ENCODE results near the gene ZSWIM4.

ZSWIM4 gene

DNA sequence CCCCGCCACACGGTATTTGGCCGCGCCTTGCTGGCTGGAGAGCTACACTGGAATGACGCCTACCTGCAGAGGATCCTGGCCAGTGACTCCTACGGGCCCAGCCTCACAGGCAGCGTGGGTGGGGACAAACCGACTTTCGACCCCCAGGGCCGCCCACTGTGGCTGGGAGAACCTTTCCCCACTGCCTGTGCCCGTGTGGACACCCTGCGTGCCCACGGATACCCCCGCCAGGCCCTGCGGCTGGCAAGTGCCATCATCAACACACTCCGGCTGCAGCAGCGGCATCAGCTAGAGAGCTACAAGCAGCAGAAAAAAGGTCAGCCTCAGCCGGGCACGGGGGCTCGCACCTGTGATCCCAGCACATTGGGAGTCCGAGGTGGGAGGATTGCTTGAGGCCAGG is 19.3 kb downstream of the ZSWIM4 start:
- no peak for DNase-seq

DNA sequence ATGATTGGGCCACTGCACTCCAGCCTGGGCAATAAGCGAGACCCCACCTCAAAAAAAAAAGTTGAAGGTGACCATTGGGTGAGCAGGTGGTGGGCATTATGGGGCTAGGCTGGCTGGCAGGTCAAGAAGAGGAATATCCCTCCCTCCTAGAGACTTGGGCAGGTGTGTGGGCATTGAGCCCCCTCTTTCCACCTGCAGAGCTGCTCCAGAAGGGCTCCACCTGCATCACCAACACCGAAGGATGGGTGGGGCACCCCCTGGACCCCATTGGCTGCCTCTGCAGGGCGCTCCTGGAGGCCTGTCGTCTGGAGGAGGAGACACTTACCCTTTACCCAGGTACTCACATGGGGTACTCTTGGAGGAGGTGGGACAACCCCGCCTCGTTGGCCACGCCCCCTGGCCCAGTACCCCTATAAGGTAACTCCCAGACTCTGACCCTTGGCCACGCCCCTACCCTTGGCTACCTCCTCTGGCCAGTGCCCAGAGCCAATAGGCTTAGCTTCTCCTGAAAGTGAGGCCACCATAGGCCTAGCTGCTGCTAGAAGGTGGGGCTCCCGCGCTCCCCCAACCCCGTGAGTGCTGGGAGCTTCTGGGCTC is 21.9 kb downstream of the ZSWIM4 start:
- no peak for DNase-seq

DNA sequence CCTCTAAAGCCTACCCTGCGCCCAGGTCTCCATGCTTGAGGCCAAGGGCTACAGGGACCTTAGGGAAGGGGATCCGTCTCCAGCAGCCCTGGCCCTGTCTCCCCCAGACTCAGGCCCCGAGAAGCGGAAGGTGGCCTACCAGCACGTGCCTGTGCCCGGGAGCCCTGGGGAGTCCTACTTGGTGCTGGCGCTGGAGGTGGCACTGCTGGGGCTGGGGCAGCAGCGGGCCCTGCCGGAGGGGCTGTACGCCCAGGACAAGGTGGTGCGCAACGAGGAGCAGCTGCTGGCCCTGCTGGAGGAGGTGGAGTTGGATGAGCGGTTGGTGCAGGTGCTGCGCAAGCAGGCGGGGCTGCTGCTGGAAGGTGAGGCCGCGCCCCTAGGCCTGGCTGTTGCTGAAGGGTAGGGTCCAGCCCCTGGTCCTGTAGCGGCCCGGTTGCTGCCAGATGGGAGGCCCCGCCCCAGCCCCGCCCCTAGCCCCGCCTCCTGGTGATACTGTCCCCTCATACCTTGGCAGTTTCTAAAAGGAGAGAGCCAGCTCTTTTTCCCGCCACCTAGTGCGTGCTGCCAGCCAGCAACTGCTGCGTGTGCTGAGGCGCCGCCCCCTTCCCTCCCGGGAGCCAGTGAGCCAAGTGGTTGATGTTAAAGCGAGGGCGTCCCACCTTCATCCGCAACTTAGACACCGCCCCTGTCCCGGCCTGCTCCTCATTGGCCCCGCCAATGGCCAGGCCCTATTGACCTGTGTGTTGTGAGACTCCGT is 22.6 kb downstream of the ZSWIM4 start:
- DNase-seq, result no peak

- DNase-seq, result no peak
Measured at GRCh38 chr19:13819238-13819637, 24.0 kb downstream of the ZSWIM4 start.

DNA sequence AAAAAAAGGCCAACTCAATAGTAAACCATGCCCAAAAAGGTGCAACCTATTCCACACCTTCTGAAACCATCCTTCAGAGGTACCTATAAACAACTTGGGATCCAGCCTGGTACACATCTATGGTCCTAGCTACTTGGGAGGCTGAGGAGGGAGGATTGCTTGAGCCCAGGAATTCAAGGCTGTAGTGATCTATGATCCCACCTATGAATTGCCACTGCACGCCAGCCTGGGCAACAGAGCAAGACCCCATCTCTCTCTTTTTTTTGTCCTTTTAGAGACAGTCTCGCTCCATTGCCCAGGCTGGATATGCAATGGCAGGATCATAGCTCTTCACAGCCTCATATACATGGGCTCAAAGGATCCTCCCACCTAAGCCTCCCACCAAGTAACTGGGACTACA is 26.0 kb downstream of the ZSWIM4 start:
- DNase-seq, result no peak

DNA sequence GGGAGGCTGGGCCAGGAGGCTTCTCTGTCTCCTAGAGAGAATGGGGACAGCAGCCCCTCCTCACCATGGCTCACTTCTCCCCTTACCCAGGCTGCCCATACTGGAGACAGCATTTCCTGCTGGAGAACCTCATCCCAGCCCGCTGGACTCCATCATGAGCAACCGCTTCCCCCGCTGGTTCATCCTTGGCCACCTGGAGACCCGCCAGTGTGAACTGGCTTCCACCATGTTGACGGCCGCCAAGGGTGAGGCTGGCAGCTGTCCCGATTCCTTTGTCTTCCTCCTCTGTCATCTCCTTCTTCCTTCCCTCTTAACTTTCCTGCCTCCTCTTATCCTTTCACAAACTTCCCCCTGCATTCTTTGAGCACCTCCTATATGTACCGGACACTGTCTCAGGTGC is 28.0 kb downstream of the ZSWIM4 start:
- DNase-seq, result no peak

DNA sequence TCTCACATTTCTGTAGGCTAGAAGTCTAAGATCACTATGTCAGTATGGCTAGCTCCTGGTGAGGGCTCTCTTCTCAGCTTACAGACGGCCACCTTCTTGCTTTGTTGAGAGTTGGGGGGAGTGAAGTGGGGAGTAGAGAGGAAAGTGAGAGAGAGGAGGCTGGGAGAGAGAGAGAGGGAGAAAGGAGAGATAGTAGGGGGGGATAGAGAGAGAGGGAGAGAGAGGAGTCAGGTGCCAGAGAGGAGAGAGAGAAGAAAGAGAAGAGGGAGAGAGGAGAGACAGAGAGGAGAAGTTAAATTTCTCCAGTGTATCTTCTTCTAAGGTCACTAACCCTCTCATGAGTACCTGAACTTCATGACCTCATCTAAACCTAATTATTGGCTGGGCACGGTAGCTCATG is 28.7 kb downstream of the ZSWIM4 start:
- no peak for DNase-seq

- no peak for DNase-seq
Measured at GRCh38 chr19:13824703-13825102, 29.5 kb downstream of the ZSWIM4 start.

DNA sequence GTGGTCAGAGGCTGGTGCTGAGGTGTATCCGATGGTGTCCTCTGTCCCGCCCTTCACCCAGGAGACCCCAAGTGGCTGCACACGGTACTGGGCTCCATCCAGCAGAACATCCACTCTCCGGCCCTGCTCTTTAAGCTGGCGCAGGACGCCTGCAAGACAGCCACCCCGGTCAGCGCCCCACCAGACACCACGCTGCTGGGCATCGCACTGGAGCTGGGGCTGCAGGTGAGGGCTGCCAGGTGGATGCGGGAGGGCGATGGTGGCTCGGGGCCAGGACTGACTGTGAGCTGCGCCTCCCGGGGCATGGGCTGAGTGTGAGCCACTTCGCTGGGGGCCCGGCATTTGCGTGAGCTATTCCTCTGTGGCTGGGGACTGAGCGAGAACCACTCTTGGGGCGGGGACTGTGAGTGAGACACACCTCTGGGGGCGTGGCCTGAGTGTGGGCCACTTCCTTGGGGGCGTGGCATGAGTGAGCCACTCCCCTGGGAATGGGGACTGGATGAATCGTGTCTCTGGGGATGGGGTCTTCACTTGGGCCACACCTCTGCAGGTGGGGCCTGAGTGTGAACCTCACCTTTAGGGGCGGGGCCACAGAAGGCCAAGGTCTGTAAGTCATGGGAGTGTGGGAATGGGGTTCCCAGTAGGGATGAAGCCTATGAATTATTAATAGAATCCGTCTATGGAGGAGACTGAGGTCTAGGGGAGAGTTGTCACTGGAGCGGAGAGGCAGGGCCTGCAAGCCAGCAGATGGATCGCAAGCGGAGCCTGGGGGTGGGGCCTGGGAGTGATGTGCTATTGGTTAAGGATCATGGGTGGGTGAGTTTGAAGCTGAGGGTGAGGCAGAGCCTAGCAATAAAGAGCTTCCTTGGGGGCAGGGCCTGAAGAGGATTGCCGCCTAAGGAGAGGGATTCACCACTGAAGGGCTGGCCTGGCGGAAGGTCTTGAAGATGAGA is 30.5 kb downstream of the ZSWIM4 start:
- no peak for DNase-seq

GRCh38 chr19:13826652-13827235 is 31.5 kb downstream of the ZSWIM4 start:
- DNase-seq, result no peak

DNA sequence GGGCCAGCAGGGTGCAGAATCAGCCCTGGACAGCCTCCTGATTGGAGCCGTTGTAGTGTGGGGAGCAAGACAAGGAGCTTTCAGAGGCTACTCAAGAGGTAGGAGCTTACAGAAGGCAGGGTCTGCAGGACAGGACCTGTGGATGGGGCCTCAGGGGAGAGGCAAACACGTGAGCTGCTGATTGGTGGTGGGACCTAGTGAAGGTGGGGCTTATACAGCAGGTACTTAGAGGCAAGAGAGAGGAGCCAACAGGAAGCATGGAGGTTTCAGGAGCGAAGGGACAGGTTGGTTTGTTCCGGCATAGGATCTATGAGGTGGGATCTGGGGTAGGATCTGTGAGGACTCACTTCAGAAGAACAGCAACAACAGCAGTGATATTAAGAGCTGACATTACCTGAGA is 32.4 kb downstream of the ZSWIM4 start:
- no peak for DNase-seq

GRCh38 chr19:13830114-13830740 is 35.0 kb downstream of the ZSWIM4 start:
- DNase-seq, result no peak

GRCh38 chr19:13830741-13831536 is 35.7 kb downstream of the ZSWIM4 start:
- DNase-seq, result no peak

GRCh38 chr19:13831537-13832467 is 36.6 kb downstream of the ZSWIM4 start:
- DNase-seq, result no peak

GRCh38 chr19:13833330-13834243 is 38.3 kb downstream of the ZSWIM4 start:
- peak; percentile 87 for DNase-seq

DNA sequence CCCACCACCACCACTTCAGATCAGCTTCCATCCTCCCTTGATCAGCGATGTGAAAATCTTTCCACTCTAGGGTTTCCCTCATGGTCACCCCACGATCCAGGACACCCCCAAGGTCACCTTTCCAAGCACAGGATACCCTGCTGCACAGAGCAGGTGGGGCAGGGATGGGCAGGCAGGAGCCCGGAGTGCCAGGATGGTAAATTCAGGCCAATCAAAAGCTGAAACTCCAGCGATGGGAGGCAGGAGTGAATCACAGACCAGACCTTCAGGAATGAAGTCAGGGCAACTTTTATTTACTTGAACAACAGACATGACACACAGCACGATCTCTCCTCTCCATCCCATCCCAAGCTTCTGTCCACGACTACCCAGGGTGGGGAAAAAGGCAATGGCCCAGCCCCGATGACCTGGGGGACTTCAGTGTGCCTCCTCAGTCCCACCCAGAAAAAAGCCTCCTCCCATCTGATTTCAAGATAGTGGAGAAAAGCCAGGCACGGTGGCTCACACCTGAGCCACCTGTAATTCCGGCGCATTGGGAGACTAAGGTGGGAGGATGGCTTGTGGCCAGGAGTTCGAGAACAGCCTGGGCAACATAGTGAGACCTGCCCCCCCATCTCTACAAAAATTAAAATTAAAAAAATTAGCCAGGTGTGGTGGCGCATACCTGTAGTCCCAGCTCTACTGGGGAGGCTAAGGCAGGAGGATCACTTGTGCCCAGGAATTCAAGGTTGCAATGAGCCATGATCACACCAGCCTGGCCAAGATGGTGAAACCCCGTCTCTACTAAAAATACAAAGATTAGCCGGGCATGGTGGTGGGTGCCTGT is 39.2 kb downstream of the ZSWIM4 start:
- no peak for DNase-seq

DNA sequence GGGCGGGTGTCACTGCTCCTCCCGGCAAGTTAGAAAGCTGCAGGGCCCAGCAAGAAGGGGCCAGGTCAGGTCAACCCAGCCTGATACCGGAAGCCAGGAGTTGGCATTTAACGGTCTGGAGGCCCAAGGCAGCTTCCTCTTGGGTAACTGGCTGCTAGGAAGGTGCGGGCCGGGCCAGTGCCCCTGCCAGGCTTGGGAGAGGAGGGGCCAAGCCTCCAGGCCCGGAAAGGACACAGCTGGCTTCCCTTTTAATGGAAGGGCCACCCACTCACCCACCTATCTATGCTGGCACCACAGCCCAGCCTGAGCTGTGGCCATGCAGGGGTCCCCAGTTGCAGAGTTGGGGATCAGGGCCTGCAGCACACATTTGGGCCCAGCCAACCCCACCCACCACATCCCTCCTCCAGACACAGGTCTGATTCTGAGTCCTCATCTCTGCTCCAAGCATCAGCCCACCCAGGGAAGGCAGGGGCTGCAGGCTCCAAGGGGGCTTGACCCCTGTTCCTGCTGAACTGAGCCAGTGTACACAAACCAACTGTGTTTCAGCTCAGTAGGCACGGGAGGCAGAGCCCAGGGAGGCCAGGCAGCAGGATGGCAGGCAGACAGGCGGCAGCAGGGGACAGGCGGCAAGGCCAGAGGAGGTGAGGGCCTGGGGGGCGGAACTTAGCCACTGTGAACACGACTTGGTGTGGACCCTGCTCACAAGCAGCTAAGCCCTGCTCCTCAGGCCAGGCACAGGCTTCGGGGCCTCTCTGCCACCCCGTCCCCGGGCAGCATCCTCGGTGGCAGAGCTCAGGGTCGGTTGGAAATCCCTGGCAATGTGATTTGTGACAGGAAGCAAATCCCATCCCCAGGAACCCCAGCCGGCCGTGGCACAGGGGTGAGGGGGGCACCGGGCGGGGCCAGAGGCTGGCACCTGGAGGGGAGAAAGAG is 40.8 kb downstream of the ZSWIM4 start:
- DNase-seq, result peak; percentile 71
